ENCODE results near the gene HNRNPA1L2.

Gene HNRNPA1L2

GRCh38 chr13:52638666-52639328 is 3.4 kb upstream of the HNRNPA1L2 start:
- Histone ChIP-seq H2AFZ (ENCODE audit: low read length) (no peak overlapping the region), H3K4me2 (ENCODE audit: low read depth, low read length, poor library complexity, severe bottlenecking) (no peak overlapping the region), H3K9me2 (replicated peaks; ENCODE audit: low read depth, low read length) (no peaks in the 10 kb centered on the region), H3K4me1 (ENCODE audit: insufficient read depth, low read length, poor library complexity, severe bottlenecking) (no peaks in the 10 kb centered on the region), H3K4me3 (ENCODE audit: low read length, poor library complexity, severe bottlenecking) (no peak overlapping the region), H3K9me3 (ENCODE audit: insufficient read depth, low read depth, low read length) (no peaks in the 10 kb centered on the region), H4K20me1 (ENCODE audit: insufficient read depth, low read length, poor library complexity, severe bottlenecking) (no peaks in the 10 kb centered on the region), H3F3A (ENCODE audit: low read depth) (no peaks in the 10 kb centered on the region), H3K36me3 (ENCODE audit: insufficient read depth, low read length) (peaks cover 41% of the 10 kb centered on the region; the same call in 1 of the 2 replicates), H3K9ac (ENCODE audit: low read depth, low read length, poor library complexity, severe bottlenecking) (no peak overlapping the region), H3K27me3 (ENCODE audit: insufficient read depth, low read length, poor library complexity, severe bottlenecking) (no peaks in the 10 kb centered on the region), H3K79me2 (ENCODE audit: insufficient read depth, low read length) (no peaks in the 10 kb centered on the region)
- TF ChIP-seq, protein P1, sequence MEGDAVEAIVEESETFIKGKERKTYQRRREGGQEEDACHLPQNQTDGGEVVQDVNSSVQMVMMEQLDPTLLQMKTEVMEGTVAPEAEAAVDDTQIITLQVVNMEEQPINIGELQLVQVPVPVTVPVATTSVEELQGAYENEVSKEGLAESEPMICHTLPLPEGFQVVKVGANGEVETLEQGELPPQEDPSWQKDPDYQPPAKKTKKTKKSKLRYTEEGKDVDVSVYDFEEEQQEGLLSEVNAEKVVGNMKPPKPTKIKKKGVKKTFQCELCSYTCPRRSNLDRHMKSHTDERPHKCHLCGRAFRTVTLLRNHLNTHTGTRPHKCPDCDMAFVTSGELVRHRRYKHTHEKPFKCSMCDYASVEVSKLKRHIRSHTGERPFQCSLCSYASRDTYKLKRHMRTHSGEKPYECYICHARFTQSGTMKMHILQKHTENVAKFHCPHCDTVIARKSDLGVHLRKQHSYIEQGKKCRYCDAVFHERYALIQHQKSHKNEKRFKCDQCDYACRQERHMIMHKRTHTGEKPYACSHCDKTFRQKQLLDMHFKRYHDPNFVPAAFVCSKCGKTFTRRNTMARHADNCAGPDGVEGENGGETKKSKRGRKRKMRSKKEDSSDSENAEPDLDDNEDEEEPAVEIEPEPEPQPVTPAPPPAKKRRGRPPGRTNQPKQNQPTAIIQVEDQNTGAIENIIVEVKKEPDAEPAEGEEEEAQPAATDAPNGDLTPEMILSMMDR (conservative IDR thresholded peaks at IDR 0.05; ENCODE audit: low read length), result no peak
- no peak for TF ChIP-seq EZH2phosphoT487 (IDR thresholded peaks at IDR 0.05; ENCODE audit: borderline replicate concordance)

DNA sequence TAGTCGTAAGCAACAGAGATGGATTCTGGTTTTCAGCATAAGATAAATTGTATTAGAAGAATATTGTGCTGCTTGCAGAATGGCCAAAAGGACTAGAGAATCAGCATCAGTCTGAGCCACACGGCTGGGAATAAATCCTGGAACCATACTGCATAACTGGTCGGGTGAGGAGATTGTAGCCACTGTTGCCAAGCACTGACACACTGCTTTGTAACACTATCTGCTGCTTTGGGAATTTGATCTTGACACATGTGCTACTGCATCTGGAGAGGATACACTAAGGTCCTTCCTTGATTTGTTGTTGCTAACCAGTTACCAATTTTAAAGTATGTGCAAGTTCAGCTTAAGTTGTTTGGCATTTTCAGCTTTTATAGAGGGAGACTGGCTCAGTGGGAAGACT is 1.9 kb downstream of the HNRNPA1L2 start:
- Histone ChIP-seq H3K9me2 (replicated peaks; ENCODE audit: low read depth, low read length) (no peaks in the 10 kb centered on the region), H3K9ac (ENCODE audit: low read depth, low read length, poor library complexity, severe bottlenecking) (no peak overlapping the region), H3K36me3 (ENCODE audit: insufficient read depth, low read length) (peaks cover 28% of the 10 kb centered on the region; the same call in 1 of the 2 replicates), H3K4me1 (ENCODE audit: insufficient read depth, low read length, poor library complexity, severe bottlenecking) (no peaks in the 10 kb centered on the region), H3K9me3 (ENCODE audit: insufficient read depth, low read depth, low read length) (no peaks in the 10 kb centered on the region), H2AFZ (ENCODE audit: low read length) (no peak overlapping the region), H3K79me2 (ENCODE audit: insufficient read depth, low read length) (no peaks in the 10 kb centered on the region), H4K20me1 (ENCODE audit: insufficient read depth, low read length, poor library complexity, severe bottlenecking) (no peaks in the 10 kb centered on the region), H3K27me3 (ENCODE audit: insufficient read depth, low read length, poor library complexity, severe bottlenecking) (no peaks in the 10 kb centered on the region), H3F3A (ENCODE audit: low read depth) (no peaks in the 10 kb centered on the region), H3K4me3 (ENCODE audit: low read length, poor library complexity, severe bottlenecking) (no peak overlapping the region), H3K4me2 (ENCODE audit: low read depth, low read length, poor library complexity, severe bottlenecking) (no peak overlapping the region)
- no peak for TF ChIP-seq EZH2phosphoT487 (IDR thresholded peaks at IDR 0.05; ENCODE audit: borderline replicate concordance)
- TF ChIP-seq, protein P1 (conservative IDR thresholded peaks at IDR 0.05; ENCODE audit: low read length), result no peak

DNA sequence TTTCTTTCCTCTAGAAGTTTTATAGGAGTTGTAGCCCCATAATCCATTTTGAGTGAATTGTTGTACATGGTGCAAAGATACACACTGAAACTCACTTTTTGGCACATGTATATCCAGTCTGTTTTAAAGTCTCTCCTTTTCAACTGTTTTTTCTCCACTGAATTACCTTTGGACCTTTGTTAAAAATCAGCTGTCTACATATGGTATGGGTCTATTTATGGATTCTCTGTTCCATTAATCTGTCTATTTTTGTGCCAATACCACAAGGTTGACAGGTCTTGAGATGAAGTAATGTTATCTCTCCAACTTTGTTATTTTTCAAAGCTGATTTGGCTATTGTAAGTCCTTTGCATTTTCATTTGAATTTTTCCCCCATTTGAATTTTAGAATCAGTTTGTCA is 4.7 kb downstream of the HNRNPA1L2 start:
- TF ChIP-seq, protein P1 (conservative IDR thresholded peaks at IDR 0.05; ENCODE audit: low read length), result no peak
- TF ChIP-seq EZH2phosphoT487 (IDR thresholded peaks at IDR 0.05; ENCODE audit: borderline replicate concordance), result no peak
- no peaks in the 10 kb centered on the region for H3K9me2 ChIP-seq (replicated peaks; ENCODE audit: low read depth, low read length)
- H3K27me3 ChIP-seq (ENCODE audit: insufficient read depth, low read length, poor library complexity, severe bottlenecking), result no peaks in the 10 kb centered on the region
- no peaks in the 10 kb centered on the region for H4K20me1 ChIP-seq (ENCODE audit: insufficient read depth, low read length, poor library complexity, severe bottlenecking)
- no peak overlapping the region for H3K4me3 ChIP-seq (ENCODE audit: low read length, poor library complexity, severe bottlenecking)
- no peak overlapping the region for H3K4me2 ChIP-seq (ENCODE audit: low read depth, low read length, poor library complexity, severe bottlenecking)
- H3K36me3 ChIP-seq (ENCODE audit: insufficient read depth, low read length), result peaks cover 19% of the 10 kb centered on the region; the same call in 1 of the 2 replicates
- H3K9ac ChIP-seq (ENCODE audit: low read depth, low read length, poor library complexity, severe bottlenecking), result no peak overlapping the region
- no peaks in the 10 kb centered on the region for H3K9me3 ChIP-seq (ENCODE audit: insufficient read depth, low read depth, low read length)
- no peaks in the 10 kb centered on the region for H3F3A ChIP-seq (ENCODE audit: low read depth)
- H2AFZ ChIP-seq (ENCODE audit: low read length), result no peak overlapping the region
- H3K79me2 ChIP-seq (ENCODE audit: insufficient read depth, low read length), result peaks cover 26% of the 10 kb centered on the region
- H3K4me1 ChIP-seq (ENCODE audit: insufficient read depth, low read length, poor library complexity, severe bottlenecking), result peaks cover 11% of the 10 kb centered on the region
